ENCODE results near the gene SBK1. TPM values are rescaled to one million over a fixed set of nuclear protein-coding genes. Genes with fewer than 3 reads are reported as not detected.

The SBK1 gene
- total and polyA plus RNA-seq, 2 experiments from 2014 or later: 4.2 to 9.7 TPM

DNA sequence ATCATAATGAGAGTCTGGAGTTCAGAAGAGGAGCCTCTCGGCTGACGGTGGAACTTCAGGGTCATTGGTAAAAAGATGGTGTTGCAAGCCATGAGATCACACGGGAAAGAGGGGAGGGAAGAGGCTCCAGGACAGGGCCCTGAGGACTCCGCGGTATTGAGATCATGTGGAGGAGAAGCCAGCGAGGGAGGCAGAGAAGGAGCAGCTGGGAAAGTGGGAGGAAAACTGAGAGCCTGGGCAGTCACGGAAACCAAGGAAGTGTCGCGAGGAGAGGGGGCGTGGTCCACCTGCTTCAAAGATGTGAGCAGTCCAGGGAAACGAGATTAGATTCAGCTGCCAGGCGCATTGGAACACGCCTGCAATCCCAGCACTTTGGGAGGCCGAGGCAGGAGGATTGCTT lies 27.7 kb upstream of the SBK1 start:
- no peak overlapping the region for H3K4me2 ChIP-seq
- H3K27me3 ChIP-seq: no peaks in the 10 kb centered on the region
- TF ChIP-seq EZH2 (IDR thresholded peaks at IDR 0.05; ENCODE audit: borderline replicate concordance) (no peak), EZH2phosphoT487 (IDR thresholded peaks at IDR 0.05; ENCODE audit: low read depth, severe bottlenecking, unreplicated experiment) (no peak)
- TF ChIP-seq, protein P1, sequence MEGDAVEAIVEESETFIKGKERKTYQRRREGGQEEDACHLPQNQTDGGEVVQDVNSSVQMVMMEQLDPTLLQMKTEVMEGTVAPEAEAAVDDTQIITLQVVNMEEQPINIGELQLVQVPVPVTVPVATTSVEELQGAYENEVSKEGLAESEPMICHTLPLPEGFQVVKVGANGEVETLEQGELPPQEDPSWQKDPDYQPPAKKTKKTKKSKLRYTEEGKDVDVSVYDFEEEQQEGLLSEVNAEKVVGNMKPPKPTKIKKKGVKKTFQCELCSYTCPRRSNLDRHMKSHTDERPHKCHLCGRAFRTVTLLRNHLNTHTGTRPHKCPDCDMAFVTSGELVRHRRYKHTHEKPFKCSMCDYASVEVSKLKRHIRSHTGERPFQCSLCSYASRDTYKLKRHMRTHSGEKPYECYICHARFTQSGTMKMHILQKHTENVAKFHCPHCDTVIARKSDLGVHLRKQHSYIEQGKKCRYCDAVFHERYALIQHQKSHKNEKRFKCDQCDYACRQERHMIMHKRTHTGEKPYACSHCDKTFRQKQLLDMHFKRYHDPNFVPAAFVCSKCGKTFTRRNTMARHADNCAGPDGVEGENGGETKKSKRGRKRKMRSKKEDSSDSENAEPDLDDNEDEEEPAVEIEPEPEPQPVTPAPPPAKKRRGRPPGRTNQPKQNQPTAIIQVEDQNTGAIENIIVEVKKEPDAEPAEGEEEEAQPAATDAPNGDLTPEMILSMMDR (IDR thresholded peaks at IDR 0.05; ENCODE audit: poor library complexity): no peak
- peak; percentile 63 for DNase-seq (ENCODE audit: low spot score)
- no peak overlapping the region for H3K27ac ChIP-seq
- H3K9me3 ChIP-seq (ENCODE audit: low read depth): no peaks in the 10 kb centered on the region
- H3K36me3 ChIP-seq (replicated peaks; ENCODE audit: insufficient read depth, low read depth): no peaks in the 10 kb centered on the region
- no peaks in the 10 kb centered on the region for H3K4me1 ChIP-seq (ENCODE audit: insufficient read depth)
- H3K79me2 ChIP-seq: no peaks in the 10 kb centered on the region
- H4K20me1 ChIP-seq (ENCODE audit: insufficient read depth, poor library complexity, severe bottlenecking): no peaks in the 10 kb centered on the region
- WGBS (ENCODE audit: low lambda C conversion rate, missing lambda C conversion rate): 59% methylated on average over 14 of the region's 14 CpGs
- H3K4me3 ChIP-seq: no peak overlapping the region
- H3K9me2 ChIP-seq (replicated peaks; ENCODE audit: insufficient read depth): no peaks in the 10 kb centered on the region
- H2AFZ ChIP-seq: no peak overlapping the region

DNA sequence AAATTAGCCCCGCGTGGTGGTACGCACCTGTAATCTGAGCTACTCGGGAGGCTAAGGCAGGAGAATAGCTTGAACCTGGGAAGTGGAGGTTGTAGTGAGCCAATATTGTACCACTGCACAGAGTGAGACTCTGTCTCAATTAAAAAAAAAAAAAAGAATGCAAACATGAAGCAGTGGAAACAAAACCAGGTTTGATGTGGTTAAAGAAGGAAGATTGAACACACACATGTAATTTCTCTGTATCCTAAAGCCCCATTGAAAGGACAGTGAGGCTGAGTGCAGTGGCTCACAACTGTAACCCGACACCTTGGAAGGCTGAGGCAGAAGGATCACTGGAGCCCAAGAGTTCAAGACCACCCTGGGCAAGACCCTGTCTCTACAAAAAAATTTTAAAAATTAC lies 26.5 kb upstream of the SBK1 start:
- DNase-seq (ENCODE audit: low spot score): no peak
- Histone ChIP-seq H2AFZ (no peak overlapping the region), H4K20me1 (ENCODE audit: insufficient read depth, poor library complexity, severe bottlenecking) (no peaks in the 10 kb centered on the region), H3K4me1 (ENCODE audit: insufficient read depth) (no peaks in the 10 kb centered on the region), H3K79me2 (no peaks in the 10 kb centered on the region), H3K9me3 (ENCODE audit: low read depth) (no peaks in the 10 kb centered on the region), H3K27me3 (no peaks in the 10 kb centered on the region), H3K27ac (no peak overlapping the region), H3K9me2 (replicated peaks; ENCODE audit: insufficient read depth) (no peaks in the 10 kb centered on the region), H3K4me2 (no peak overlapping the region), H3K36me3 (replicated peaks; ENCODE audit: insufficient read depth, low read depth) (no peaks in the 10 kb centered on the region), H3K4me3 (no peak overlapping the region)
- 94% methylated on average over 5 of the region's 5 CpGs for WGBS (ENCODE audit: low lambda C conversion rate, missing lambda C conversion rate)
- TF ChIP-seq, protein P1 (IDR thresholded peaks at IDR 0.05; ENCODE audit: poor library complexity): no peak
- no peak for TF ChIP-seq EZH2phosphoT487 (IDR thresholded peaks at IDR 0.05; ENCODE audit: low read depth, severe bottlenecking, unreplicated experiment)
- TF ChIP-seq EZH2 (IDR thresholded peaks at IDR 0.05; ENCODE audit: borderline replicate concordance): no peak

DNA sequence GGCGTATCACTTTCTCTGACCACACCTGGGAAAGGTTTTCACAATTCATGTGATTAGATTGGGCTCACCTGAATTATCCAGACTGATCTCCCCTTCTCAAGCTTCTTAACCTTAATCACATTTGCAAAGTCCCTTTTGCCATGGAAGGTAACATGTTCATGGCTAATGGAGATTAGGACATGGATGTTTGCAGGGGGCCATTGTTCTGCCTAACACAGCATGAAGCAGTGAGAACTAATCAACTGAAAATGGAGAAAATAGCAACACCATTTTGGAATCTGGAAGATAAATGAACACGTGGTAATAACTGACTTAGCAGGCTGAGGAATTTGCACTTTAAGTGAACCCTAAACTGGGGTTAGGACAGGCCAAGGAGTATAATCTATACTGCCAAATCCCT lies 25.0 kb upstream of the SBK1 start:
- TF ChIP-seq EZH2phosphoT487 (IDR thresholded peaks at IDR 0.05; ENCODE audit: low read depth, severe bottlenecking, unreplicated experiment) (no peak), EZH2 (IDR thresholded peaks at IDR 0.05; ENCODE audit: borderline replicate concordance) (no peak)
- TF ChIP-seq, protein P1 (IDR thresholded peaks at IDR 0.05; ENCODE audit: poor library complexity): no peak
- no peak for DNase-seq (ENCODE audit: low spot score)
- no peaks in the 10 kb centered on the region for H3K36me3 ChIP-seq (replicated peaks; ENCODE audit: insufficient read depth, low read depth)

DNA sequence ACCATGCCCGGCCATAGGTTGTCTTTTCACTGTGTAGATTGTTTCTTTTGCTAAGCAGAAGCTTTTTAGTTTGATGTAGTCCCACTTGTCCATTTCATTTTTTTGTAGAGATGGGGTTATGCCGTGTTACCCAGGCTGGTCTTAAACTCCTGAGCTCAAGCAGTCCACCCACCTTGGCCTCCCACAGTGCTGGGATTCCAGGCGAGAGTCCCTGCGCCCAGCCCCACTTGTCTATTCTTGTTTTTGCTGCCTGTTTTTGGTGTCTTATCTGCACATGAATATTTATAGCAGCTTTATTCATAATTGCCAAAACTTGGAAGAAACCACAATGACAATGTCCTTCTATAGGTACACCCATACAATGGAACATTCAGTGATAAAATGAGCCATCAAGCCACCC lies 18.8 kb upstream of the SBK1 start:
- Histone ChIP-seq H3K4me1 (ENCODE audit: insufficient read depth) (no peaks in the 10 kb centered on the region), H3K79me2 (no peaks in the 10 kb centered on the region), H3K4me2 (no peak overlapping the region), H3K9me3 (ENCODE audit: low read depth) (no peaks in the 10 kb centered on the region), H3K36me3 (replicated peaks; ENCODE audit: insufficient read depth, low read depth) (no peaks in the 10 kb centered on the region), H3K27ac (no peak overlapping the region), H3K9me2 (replicated peaks; ENCODE audit: insufficient read depth) (no peaks in the 10 kb centered on the region), H3K4me3 (no peak overlapping the region), H2AFZ (no peak overlapping the region), H3K27me3 (peaks cover 5% of the 10 kb centered on the region), H4K20me1 (ENCODE audit: insufficient read depth, poor library complexity, severe bottlenecking) (no peaks in the 10 kb centered on the region)
- TF ChIP-seq, protein P1 (IDR thresholded peaks at IDR 0.05; ENCODE audit: poor library complexity): no peak
- TF ChIP-seq EZH2phosphoT487 (IDR thresholded peaks at IDR 0.05; ENCODE audit: low read depth, severe bottlenecking, unreplicated experiment) (no peak), EZH2 (IDR thresholded peaks at IDR 0.05; ENCODE audit: borderline replicate concordance) (no peak)
- WGBS (ENCODE audit: low lambda C conversion rate, missing lambda C conversion rate): 77% methylated on average over 4 of the region's 4 CpGs
- DNase-seq (ENCODE audit: low spot score): no peak

More for the DNA sequence above, 25.0 kb upstream of the SBK1 start:
- WGBS (ENCODE audit: low lambda C conversion rate, missing lambda C conversion rate): 52% methylated on average over 2 of the region's 2 CpGs
- Histone ChIP-seq H3K4me2 (no peak overlapping the region), H2AFZ (no peak overlapping the region), H3K4me1 (ENCODE audit: insufficient read depth) (no peaks in the 10 kb centered on the region), H3K27me3 (no peaks in the 10 kb centered on the region), H3K9me3 (ENCODE audit: low read depth) (no peaks in the 10 kb centered on the region), H3K79me2 (no peaks in the 10 kb centered on the region), H3K9me2 (replicated peaks; ENCODE audit: insufficient read depth) (no peaks in the 10 kb centered on the region), H3K4me3 (no peak overlapping the region), H4K20me1 (ENCODE audit: insufficient read depth, poor library complexity, severe bottlenecking) (no peaks in the 10 kb centered on the region), H3K27ac (no peak overlapping the region)
